HUES6 (cell line): Measurements from ENCODE around the gene KRTAP22-2.

Source experiments
- H3K27ac ChIP-seq: 2 replicates; pipeline ENCODE4 v1.7.0; 2013; ENCODE audit warnings: low read depth, mild to moderate bottlenecking, low read length, inconsistent platforms
- H3K27me3 ChIP-seq: 2 replicates; pipeline ENCODE4 v1.6.1; 2013; ENCODE audit warnings: low read length; ENCODE audit not compliant: control insufficient read depth, insufficient read depth
- H3K36me3 ChIP-seq: 2 replicates; pipeline ENCODE4 v1.6.1; 2013; ENCODE audit warnings: low read length; ENCODE audit not compliant: control insufficient read depth, insufficient read depth
- H3K4me1 ChIP-seq: 2 replicates; pipeline ENCODE4 v1.6.1; 2013; ENCODE audit warnings: low read length; ENCODE audit not compliant: control insufficient read depth, insufficient read depth
- H3K4me3 ChIP-seq: 2 replicates; pipeline ENCODE4 v1.5.1; 2013; ENCODE audit warnings: low read depth, low read length
- H3K9ac ChIP-seq: one replicate; pipeline ENCODE4 v1.6.1; 2013; ENCODE audit warnings: mild to moderate bottlenecking, low read length
- H3K9me3 ChIP-seq: 2 replicates; pipeline ENCODE4 v1.6.1; 2013; ENCODE audit warnings: low read depth, low read length; ENCODE audit not compliant: control insufficient read depth, insufficient read depth

Gene KRTAP22-2

DNA sequence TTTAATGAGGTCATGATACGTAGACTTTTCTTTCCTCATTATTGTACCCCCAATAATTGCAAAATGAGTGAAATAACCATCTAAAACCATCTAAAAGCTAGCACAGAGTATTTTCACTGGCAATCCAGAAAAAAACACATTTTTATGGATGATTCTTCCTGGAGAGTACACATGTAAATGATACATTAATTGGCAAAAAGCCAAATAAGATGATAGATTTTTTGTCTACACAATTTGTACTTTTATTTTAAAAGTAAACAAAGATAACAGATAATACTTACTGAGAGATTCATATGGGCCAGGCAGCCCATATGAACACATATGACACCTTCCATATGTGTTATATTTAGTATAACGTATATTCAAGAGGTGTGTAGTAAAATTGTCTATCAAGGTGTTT, 26.6 kb downstream of the KRTAP22-2 start:
- H3K27ac ChIP-seq, result no peak overlapping the region
- no peaks in the 10 kb centered on the region for H3K4me1 ChIP-seq
- no peaks in the 10 kb centered on the region for H3K9me3 ChIP-seq
- H3K27me3 ChIP-seq, result no peaks in the 10 kb centered on the region
- no peak overlapping the region for H3K4me3 ChIP-seq
- H3K36me3 ChIP-seq, result no peaks in the 10 kb centered on the region
- H3K9ac ChIP-seq, result no peak overlapping the region

DNA sequence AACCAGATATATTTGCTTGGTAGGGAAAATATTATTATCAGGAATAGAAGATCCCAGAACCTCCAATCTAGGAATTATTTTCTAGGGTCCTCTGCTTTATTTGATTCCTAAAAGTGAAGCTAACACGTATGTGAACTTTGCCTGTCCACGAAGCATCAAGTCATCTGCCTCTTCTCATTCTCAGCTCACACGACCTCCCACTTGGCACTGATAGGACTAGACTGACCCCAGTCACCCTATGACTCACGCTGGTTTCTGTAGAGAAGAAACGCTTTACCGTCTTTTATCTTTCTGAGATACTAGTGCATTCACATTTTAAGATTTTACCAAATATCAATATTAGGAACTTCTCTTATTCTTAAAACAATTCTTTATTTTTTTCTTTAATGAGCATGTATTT, 27.1 kb downstream of the KRTAP22-2 start:
- Histone ChIP-seq H3K9me3 (no peaks in the 10 kb centered on the region), H3K36me3 (no peaks in the 10 kb centered on the region), H3K27me3 (no peaks in the 10 kb centered on the region), H3K4me1 (no peaks in the 10 kb centered on the region), H3K27ac (no peak overlapping the region), H3K9ac (no peak overlapping the region), H3K4me3 (no peak overlapping the region)

DNA sequence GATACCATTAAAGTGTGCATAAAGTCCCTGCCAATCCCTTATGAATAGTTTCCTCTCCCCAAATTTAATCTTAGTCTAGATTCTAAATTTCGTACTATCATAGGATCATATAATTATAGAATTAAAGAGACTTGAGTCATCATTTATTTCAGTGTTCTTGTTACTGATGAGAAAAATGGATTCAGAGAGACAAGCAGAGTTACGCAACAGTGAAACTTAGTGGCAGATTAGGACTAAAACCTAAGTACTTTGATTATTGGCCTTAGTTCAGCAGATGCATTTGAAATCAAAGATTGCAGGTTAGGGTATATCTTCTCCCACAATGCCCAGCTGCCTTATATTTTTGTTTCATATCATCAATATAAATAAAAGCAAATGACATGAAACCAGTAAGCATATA, 28.2 kb downstream of the KRTAP22-2 start:
- H3K27ac ChIP-seq, result no peak overlapping the region
- H3K27me3 ChIP-seq, result no peaks in the 10 kb centered on the region
- no peak overlapping the region for H3K4me3 ChIP-seq
- H3K4me1 ChIP-seq, result no peaks in the 10 kb centered on the region
- H3K9me3 ChIP-seq, result no peaks in the 10 kb centered on the region
- H3K9ac ChIP-seq, result no peak overlapping the region
- H3K36me3 ChIP-seq, result no peaks in the 10 kb centered on the region

DNA sequence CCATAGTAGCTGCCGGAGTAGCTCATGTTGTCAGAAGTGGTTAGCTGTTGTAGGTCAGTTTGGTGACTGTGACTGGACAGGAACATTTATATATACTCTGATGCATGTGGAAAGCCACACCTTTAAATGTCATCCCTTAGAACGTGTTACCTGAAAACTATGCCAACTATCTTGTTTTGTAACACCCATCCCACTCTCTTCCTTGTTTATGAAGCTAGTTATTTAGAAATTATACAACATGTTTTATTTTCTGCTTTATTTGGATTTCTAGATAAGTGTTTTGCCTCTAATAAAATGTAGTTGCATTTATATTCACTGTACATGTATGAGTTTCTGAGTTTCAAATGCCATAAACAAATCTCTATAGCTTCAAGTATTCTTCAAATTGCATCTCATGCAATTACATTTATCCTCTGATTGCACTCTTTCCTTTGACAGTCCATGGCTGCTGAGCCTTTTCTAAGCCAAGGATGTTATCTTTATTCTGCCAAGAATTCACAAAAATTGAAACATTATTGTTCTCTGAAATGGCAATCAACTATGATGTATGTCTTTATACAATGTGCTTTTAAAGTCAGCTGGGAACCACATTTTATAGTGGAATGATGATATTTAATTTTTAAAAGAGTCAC, 28.8 kb downstream of the KRTAP22-2 start, which contains the start of gene KRTAP19-7:
Gene KRTAP19-7, minus strand, starts transcription at position 51 of the 632 bp plus-strand sequence. Its CDS starts 25 bp downstream, at position 26.
- H3K36me3 ChIP-seq, result no peaks in the 10 kb centered on the region
- H3K9me3 ChIP-seq, result no peaks in the 10 kb centered on the region
- no peak within 1 kb of the TSS for H3K4me3 ChIP-seq

DNA sequence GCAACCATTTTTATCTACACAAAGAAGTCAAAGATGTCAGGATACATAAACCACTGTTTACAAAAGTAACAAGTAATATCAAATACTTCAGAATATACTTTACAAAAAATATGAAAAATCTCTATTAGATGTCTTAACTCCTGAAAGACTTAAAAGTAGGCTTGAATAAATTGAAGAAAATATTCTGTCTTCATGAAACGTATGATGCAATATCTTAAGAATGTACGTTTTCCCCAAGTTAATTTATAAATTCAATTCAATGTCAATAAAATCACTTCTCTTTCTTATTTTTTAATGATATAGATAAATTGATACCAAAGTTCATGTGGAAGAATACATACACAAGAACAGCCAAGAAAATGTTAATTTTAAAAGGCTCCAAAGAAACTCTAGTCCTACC, 35.1 kb downstream of the KRTAP22-2 start:
- Histone ChIP-seq H3K4me3 (no peak overlapping the region), H3K9ac (no peak overlapping the region), H3K27ac (no peak overlapping the region), H3K27me3 (no peaks in the 10 kb centered on the region), H3K9me3 (no peaks in the 10 kb centered on the region), H3K4me1 (no peaks in the 10 kb centered on the region), H3K36me3 (no peaks in the 10 kb centered on the region)

More for the DNA sequence above, 28.8 kb downstream of the KRTAP22-2 start, which contains the start of gene KRTAP19-7:
- no peaks in the 10 kb centered on the region for H3K27me3 ChIP-seq
- no peaks in the 10 kb centered on the region for H3K4me1 ChIP-seq
- H3K27ac ChIP-seq, result no peak within 1 kb of the TSS
- H3K9ac ChIP-seq, result no peak within 1 kb of the TSS

DNA sequence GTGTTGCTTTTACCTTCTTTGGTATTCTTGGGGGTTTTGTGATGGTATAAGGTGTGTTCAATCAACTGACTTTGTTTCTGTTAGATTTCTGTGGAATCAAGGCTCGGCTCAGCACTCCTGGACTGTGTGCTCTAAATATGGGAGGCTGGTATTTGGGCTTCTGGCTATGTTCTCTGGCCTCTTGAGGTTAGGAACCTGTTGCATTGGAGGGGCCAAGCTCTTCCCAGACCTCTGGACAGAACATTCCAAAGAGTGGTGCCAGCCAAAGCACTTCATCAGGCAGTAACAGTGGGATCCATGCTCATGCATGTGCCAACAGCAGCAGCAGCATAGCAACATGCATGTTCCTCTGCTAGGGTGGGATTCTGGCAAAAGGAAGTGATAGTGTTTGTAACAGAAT, 37.4 kb downstream of the KRTAP22-2 start:
- Histone ChIP-seq H3K9me3 (no peaks in the 10 kb centered on the region), H3K9ac (no peak overlapping the region), H3K4me1 (no peaks in the 10 kb centered on the region)

DNA sequence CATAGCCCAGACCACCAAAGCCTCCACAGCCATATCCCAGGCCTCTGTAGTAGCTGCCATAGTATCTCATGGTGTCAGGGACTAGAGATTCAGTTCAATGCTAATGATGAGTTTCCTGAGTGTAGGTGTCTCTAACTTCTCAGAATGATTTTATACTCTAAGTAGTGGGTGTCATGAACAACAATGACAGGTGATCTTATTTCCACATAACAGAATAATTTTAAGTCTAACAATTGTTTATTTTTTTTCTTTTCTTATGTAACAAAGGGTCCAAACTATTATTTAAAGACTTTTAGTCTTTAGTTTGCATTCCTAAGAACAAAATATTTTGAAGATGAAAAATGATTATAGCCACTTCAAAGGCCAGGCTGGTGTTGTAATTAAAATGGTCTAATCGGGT, 48.4 kb downstream of the KRTAP22-2 start, which contains the start of gene KRTAP19-6:
Gene KRTAP19-6, minus strand, starts transcription at position 101 of the 400 bp plus-strand sequence. Its CDS starts 31 bp downstream, at position 70.
- H3K27ac ChIP-seq, result no peak within 1 kb of the TSS
- H3K27me3 ChIP-seq, result no peaks in the 10 kb centered on the region
- H3K4me3 ChIP-seq, result no peak within 1 kb of the TSS
- no peak within 1 kb of the TSS for H3K9ac ChIP-seq
- no peaks in the 10 kb centered on the region for H3K9me3 ChIP-seq
- H3K36me3 ChIP-seq, result no peaks in the 10 kb centered on the region
- H3K4me1 ChIP-seq, result no peaks in the 10 kb centered on the region

More for the DNA sequence above, 37.4 kb downstream of the KRTAP22-2 start:
- no peaks in the 10 kb centered on the region for H3K27me3 ChIP-seq
- H3K27ac ChIP-seq, result no peak overlapping the region
- H3K4me3 ChIP-seq, result no peak overlapping the region
- H3K36me3 ChIP-seq, result no peaks in the 10 kb centered on the region
